GM12874 (cell line): ENCODE results near the gene MAPK8.

Source experiments
- CTCF ChIP-seq: IDR thresholded peaks from 2 replicates; pipeline ENCODE4 v1.5.1; 2011; ENCODE audit warnings: low read depth, mild to moderate bottlenecking, control low read depth, low read length, moderate library complexity; ENCODE audit not compliant: insufficient read depth

The MAPK8 gene

DNA sequence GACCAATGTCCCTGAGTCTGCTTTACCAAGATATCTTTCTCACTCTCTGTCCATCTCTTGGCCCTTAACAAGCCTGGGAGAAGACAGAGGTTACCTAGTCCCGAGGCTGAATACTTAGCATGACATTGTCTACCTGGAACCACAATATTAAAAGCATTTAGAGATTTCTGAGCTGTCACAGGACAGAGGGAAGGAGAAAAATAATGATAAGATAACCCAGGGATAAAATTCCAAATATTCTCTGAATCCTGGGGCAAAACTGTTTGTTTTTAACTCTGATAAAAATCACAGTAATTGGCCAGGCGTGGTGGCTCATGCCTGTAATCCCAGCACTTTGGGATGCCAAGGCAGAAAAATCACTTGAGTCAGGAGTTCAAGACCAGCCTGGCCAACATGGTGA is 12.0 kb upstream of the MAPK8 start:
- no peak for TF ChIP-seq CTCF

DNA sequence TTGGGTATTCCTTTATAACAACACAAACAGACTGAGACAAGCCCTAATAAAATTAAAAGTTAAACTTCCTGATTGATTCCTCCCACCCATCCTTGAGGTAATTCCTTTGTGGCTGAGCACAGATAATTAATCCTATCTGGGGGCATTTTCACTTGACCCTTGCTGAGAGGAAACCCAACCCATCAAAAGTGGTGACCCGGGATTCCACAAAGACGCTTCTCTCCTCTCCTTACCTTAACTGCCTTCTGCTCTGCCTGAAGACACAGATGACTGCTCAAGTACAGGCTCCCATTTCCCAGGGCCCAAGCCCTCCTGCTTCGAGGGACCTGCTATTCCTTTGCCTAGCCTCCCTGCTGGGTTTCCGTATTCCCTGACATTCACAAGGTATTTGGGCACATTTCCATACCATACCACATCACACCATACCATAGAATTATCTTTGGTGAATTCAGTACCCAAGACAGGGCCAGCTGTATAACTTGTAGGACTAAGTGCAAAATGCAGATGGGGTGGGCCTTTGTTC is 9.8 kb upstream of the MAPK8 start:
- no peak for TF ChIP-seq CTCF

DNA sequence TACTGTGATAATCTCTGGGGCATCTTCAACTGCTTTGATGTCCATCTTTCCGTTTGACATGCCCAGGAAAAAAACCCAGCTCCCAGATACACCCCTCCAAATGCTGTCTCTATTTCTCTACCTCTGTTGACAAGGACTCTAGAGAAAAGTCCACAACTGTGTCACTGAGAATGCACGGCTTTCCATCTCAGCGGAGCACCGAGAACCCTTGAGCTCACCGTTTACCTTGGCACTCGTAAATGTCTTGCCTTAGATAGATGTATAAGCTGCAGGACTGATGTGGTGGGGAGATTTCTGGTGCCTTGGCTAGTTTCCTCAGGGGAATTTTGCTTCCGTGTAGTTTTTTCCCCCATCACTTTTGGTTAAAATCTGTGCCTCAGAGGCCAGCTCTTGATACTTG is 7.4 kb upstream of the MAPK8 start:
- TF ChIP-seq CTCF: no peak

DNA sequence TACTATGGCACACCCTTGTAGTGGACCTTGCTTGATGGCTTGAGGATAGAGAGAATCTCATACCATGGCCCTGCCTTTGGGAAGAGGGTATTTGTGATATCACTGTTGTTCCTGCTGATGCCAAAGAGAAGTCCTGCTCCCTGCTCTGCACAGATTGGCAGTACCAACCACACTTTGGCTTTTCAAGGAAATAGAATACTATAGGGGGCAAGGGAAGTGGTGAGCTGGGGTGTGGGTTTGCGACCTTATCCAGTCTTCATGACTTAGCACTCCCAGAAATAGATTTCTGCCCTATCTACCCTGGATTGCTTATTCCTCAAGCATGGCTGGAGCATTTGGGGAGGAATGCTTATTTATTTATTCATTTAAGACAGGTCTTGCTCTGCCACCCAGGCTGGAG is 6.8 kb upstream of the MAPK8 start:
- TF ChIP-seq CTCF: no peak

DNA sequence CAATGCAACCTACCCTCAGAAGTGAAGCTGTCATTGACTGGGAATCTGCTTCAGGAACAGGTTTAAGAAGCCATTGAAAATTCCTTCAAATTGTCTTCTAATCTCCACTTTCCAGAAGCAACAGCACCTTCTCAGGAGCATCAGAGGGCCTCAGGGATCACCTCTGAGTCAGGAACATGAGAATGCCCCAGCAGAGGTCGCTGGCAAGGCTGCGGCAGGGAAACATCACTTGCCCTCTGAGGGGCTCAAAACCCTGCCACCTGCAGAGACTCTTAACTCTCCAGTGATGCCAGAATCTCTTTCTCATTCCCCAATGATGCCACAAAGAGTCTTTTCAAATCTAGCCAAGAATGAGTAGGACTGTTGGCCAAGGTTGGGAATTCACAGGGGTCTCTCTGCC is 5.9 kb upstream of the MAPK8 start:
- no peak for TF ChIP-seq CTCF

GRCh38 chr10:48302515-48303476 is 3.7 kb upstream of the MAPK8 start:
- no peak for TF ChIP-seq CTCF

DNA sequence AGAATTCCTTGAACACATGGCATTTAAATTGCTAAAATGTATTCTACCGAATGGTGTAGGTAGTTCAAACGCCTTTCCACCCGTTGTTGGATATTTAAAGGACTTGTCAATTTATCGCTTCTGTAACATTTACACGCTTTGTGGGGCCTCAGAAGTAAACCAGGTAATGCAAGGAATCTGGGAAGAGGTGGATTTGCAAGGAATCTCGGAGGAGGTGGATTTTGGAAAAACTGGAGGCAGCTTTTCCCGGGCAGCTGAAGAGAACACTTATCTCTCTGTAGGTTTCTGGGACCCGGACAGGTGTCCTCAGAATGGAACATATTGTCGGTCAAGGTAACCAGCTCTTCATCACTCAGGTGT is 592 bp upstream of the MAPK8 start:
- no peak for TF ChIP-seq CTCF
